Ishikawa (cell line): ENCODE data around the gene CFAP157.

Experiments
- CEBPB ChIP-seq: IDR thresholded peaks from 2 replicates; pipeline ENCODE4 v1.6.1; 2012
- CREB1 ChIP-seq: IDR thresholded peaks from 2 replicates; pipeline ENCODE4 v1.6.1; 2012; ENCODE audit warnings: low read depth
- EGR1 ChIP-seq: IDR thresholded peaks from 2 replicates; pipeline ENCODE4 v1.6.1; 2012
- EP300 ChIP-seq: IDR thresholded peaks from 2 replicates; pipeline ENCODE4 v1.6.1; 2012; ENCODE audit warnings: borderline replicate concordance
- FOXM1 ChIP-seq: IDR thresholded peaks from 2 replicates; pipeline ENCODE4 v1.6.1; 2012; ENCODE audit warnings: low read depth, borderline replicate concordance
- NFIC ChIP-seq: IDR thresholded peaks from 2 replicates; pipeline ENCODE4 v1.6.1; 2012
- RAD21 ChIP-seq: IDR thresholded peaks from 2 replicates; pipeline ENCODE4 v1.6.1; 2012; ENCODE audit warnings: low read depth
- TAF1 ChIP-seq: IDR thresholded peaks from 2 replicates; pipeline ENCODE4 v1.6.1; 2012; ENCODE audit warnings: low read depth, mild to moderate bottlenecking
- TCF12 ChIP-seq: IDR thresholded peaks from 2 replicates; pipeline ENCODE4 v1.6.1; 2012; ENCODE audit warnings: low read depth
- TEAD4 ChIP-seq: IDR thresholded peaks from 2 replicates; pipeline ENCODE4 v1.6.1; 2012
- YY1 ChIP-seq: IDR thresholded peaks from 2 replicates; pipeline ENCODE4 v1.6.1; 2012; ENCODE audit warnings: low read depth
- ZBTB7A ChIP-seq: IDR thresholded peaks from 2 replicates; pipeline ENCODE4 v1.6.1; 2012; ENCODE audit warnings: low read depth
- TF ChIP-seq, protein P1 (sequence below): IDR thresholded peaks from 2 replicates; pipeline ENCODE4 v1.6.1; 2012; ENCODE audit warnings: low read depth, mild to moderate bottlenecking
- TF ChIP-seq, protein P2 (sequence below): IDR thresholded peaks from 2 replicates; pipeline ENCODE4 v1.6.1; 2012
- TF ChIP-seq, protein P3 (sequence below): IDR thresholded peaks from 2 replicates; pipeline ENCODE4 v1.6.1; 2012

CFAP157 gene

DNA sequence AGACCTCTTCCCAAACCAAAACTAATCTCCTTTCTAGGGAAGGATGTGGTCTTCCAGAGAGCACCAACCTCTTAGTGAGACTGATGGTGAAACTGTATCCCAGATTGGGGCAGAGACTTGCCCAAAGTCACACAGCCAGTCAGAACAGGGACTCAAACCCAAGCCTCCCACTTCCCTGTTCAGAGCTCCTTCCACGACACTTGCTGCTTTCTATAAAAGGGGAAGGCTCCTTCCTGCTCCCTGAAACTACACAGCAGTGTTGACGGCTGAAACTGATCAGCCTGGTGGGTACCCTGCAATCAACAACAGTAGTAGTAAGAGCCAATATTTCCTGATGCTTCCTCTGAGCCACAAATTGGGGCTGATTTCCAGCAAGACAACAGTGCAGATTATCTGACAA, 26.8 kb downstream of the CFAP157 start:
- TF ChIP-seq YY1 (no peak), NFIC (no peak), FOXM1 (no peak), TAF1 (no peak), CEBPB (no peak), TCF12 (no peak), RAD21 (no peak), EP300 (no peak), EGR1 (no peak), CREB1 (no peak), ZBTB7A (no peak), TEAD4 (no peak)
- TF ChIP-seq, protein P1, sequence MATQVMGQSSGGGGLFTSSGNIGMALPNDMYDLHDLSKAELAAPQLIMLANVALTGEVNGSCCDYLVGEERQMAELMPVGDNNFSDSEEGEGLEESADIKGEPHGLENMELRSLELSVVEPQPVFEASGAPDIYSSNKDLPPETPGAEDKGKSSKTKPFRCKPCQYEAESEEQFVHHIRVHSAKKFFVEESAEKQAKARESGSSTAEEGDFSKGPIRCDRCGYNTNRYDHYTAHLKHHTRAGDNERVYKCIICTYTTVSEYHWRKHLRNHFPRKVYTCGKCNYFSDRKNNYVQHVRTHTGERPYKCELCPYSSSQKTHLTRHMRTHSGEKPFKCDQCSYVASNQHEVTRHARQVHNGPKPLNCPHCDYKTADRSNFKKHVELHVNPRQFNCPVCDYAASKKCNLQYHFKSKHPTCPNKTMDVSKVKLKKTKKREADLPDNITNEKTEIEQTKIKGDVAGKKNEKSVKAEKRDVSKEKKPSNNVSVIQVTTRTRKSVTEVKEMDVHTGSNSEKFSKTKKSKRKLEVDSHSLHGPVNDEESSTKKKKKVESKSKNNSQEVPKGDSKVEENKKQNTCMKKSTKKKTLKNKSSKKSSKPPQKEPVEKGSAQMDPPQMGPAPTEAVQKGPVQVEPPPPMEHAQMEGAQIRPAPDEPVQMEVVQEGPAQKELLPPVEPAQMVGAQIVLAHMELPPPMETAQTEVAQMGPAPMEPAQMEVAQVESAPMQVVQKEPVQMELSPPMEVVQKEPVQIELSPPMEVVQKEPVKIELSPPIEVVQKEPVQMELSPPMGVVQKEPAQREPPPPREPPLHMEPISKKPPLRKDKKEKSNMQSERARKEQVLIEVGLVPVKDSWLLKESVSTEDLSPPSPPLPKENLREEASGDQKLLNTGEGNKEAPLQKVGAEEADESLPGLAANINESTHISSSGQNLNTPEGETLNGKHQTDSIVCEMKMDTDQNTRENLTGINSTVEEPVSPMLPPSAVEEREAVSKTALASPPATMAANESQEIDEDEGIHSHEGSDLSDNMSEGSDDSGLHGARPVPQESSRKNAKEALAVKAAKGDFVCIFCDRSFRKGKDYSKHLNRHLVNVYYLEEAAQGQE, result no peak
- TF ChIP-seq, protein P2, sequence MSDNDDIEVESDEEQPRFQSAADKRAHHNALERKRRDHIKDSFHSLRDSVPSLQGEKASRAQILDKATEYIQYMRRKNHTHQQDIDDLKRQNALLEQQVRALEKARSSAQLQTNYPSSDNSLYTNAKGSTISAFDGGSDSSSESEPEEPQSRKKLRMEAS, result no peak
- TF ChIP-seq, protein P3, sequence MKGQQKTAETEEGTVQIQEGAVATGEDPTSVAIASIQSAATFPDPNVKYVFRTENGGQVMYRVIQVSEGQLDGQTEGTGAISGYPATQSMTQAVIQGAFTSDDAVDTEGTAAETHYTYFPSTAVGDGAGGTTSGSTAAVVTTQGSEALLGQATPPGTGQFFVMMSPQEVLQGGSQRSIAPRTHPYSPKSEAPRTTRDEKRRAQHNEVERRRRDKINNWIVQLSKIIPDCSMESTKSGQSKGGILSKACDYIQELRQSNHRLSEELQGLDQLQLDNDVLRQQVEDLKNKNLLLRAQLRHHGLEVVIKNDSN, result no peak

DNA sequence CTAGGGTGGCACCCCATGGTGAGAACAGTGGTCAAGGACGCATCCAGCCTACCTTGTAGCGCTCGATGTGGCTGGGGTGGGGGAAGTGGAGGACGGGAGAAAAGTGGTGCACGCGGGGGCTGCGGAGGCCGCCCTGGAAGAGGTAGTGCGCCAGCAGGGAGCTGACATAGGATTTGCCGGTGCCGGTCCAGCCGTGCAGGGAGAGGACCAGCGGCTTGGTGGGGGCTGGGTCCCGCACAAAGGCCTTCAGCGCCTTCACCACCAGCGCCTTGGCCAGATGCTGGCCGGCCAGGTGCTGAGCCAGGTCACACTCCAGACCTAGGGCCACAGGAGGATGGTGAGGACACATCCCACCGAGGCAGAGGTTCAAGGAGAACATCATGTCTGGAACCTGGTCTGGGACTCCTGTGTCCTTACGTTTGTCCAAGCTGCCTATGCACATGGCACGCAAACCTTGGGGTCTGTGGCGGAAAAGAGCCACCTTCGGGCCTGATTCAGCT, 27.5 kb downstream of the CFAP157 start:
- TF ChIP-seq RAD21 (no peak), CEBPB (no peak), YY1 (no peak), NFIC (no peak), ZBTB7A (no peak), TEAD4 (no peak), TCF12 (no peak), CREB1 (no peak), FOXM1 (no peak), TAF1 (no peak)
- TF ChIP-seq, protein P2, result no peak; the same call in 1 of the 2 replicates
- TF ChIP-seq, protein P1, result no peak
- TF ChIP-seq, protein P3, result no peak

DNA sequence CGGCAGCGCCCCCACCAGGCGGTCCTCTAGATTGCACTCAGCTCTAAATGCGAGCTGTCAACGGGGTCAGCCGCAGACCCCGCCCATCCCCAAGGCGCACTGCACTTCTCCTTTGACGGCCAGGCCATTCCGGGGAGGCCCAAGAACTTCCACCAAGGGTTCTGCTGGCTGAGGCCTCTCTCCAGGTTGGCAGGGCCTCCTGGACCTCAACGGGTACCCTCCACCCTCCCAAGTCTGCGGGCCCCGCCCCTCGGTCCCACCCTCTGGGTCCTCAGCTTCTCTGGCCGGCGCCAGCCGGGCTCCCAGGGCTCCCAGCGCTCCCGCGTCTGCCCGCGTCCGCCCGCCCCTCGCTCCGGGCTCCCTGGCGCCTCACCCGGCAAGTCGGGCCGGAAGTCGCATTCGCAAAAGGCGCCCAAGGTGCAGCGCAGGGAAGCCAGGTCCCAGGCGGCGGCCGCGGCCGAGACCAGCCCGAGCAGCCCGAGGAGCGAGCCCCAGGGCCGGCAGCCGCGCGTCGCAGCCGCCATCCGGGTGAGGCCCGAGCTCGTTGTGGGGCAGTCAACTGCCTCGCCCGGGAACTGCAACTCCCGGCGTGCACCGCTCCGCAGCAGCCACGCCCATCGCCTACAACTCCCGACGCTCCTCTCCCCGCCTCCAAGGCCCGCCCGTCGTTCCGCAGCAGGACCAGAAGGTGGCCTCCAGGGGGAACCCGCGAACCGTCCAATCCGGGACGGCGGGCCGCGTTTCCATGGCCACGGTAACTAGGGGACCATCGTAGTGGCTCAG, 28.1 kb downstream of the CFAP157 start, which contains the start of gene TOR2A:
TOR2A (minus strand) TSS at position 548 of the 783 bp plus-strand sequence; CDS start at position 524, 24 bp downstream.
- peak; percentile 41; the same call in 1 of the 2 replicates for TF ChIP-seq TCF12
- TF ChIP-seq, protein P1, result no peak
- no peak for TF ChIP-seq EGR1
- TF ChIP-seq ZBTB7A, result peak; percentile 74; the same call in 1 of the 2 replicates
- TF ChIP-seq CEBPB, result no peak
- TF ChIP-seq, protein P2, result no peak; the same call in none of the 2 replicates
- TF ChIP-seq TAF1, result peak; percentile 31; the same call in 1 of the 2 replicates
- no peak for TF ChIP-seq CREB1
- peak; percentile 74; the same call in 1 of the 2 replicates for TF ChIP-seq YY1
- TF ChIP-seq FOXM1, result peak; percentile 70; the same call in 1 of the 2 replicates
- 0 out of 2 replicates have a peak, but pooled peaks have one; percentile 16 for TF ChIP-seq NFIC
- peak; percentile 94 for TF ChIP-seq RAD21
